ENCODE measurements around the gene FGF14.

FGF14 gene

DNA sequence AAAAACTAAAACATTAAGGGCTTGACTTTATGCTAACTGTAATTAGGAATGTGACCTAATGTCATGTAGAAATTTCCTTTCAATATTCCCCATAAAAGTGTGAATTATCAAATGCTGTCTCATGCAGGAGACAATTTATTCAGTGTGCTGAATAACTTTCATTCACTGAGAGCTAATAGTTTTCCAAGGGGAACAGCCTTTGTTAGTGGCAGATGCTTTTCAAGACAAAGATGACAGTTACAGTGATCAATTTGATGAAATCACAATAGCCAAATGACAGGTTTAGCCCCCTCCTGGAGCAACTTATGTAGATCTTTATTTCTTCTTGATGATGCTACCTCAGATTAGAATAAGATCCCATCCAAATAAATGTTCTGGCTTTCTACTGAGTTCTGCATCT lies 673.8 kb downstream of the FGF14 start:
- Histone ChIP-seq H3K4me2 (ENCODE audit: low read length) (no peak overlapping the region), H4K20me1 (ENCODE audit: insufficient read depth, low read length) (no peaks in the 10 kb centered on the region), H3K27me3 (ENCODE audit: low read depth, low read length) (peaks cover 3% of the 10 kb centered on the region; the same call in 1 of the 2 replicates), H3K9ac (ENCODE audit: low read length) (no peak overlapping the region), H3K27ac (ENCODE audit: low read length) (no peak overlapping the region), H2AFZ (ENCODE audit: low read depth, low read length) (no peak overlapping the region), H3K4me3 (ENCODE audit: low read length) (no peak overlapping the region), H3K9me3 (ENCODE audit: insufficient read depth, low read length) (no peaks in the 10 kb centered on the region), H3K36me3 (replicated peaks; ENCODE audit: low read depth, low read length) (no peaks in the 10 kb centered on the region), H3K79me2 (ENCODE audit: low read length) (no peaks in the 10 kb centered on the region), H3K4me1 (ENCODE audit: low read length) (no peaks in the 10 kb centered on the region)
- no peak for TF ChIP-seq EZH2phosphoT487 (IDR thresholded peaks at IDR 0.05; ENCODE audit: low read depth)
- TF ChIP-seq, protein P1, sequence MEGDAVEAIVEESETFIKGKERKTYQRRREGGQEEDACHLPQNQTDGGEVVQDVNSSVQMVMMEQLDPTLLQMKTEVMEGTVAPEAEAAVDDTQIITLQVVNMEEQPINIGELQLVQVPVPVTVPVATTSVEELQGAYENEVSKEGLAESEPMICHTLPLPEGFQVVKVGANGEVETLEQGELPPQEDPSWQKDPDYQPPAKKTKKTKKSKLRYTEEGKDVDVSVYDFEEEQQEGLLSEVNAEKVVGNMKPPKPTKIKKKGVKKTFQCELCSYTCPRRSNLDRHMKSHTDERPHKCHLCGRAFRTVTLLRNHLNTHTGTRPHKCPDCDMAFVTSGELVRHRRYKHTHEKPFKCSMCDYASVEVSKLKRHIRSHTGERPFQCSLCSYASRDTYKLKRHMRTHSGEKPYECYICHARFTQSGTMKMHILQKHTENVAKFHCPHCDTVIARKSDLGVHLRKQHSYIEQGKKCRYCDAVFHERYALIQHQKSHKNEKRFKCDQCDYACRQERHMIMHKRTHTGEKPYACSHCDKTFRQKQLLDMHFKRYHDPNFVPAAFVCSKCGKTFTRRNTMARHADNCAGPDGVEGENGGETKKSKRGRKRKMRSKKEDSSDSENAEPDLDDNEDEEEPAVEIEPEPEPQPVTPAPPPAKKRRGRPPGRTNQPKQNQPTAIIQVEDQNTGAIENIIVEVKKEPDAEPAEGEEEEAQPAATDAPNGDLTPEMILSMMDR (IDR thresholded peaks at IDR 0.05; ENCODE audit: low read depth, low read length), result no peak

DNA sequence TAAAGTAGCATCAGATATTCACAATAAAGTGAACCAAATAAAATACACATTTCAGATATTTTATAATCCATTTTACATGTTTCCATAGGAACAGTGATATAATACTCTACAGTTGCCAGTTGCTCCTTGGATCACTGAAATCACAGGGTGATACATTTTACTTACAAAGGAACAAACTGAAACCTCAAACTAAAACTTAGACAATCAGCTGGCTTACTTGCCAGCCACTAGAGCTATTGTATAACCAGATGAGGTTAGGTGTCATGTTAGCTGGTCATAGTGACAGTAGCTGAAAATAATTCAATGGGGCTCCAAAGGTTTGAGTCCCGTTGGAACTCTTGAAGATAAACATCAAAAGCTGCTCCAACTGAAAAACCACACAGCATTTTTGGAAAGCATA lies 674.7 kb downstream of the FGF14 start:
- H4K20me1 ChIP-seq (ENCODE audit: insufficient read depth, low read length), result no peaks in the 10 kb centered on the region
- no peak overlapping the region for H3K4me3 ChIP-seq (ENCODE audit: low read length)
- no peak overlapping the region for H3K9ac ChIP-seq (ENCODE audit: low read length)
- no peak overlapping the region for H3K4me2 ChIP-seq (ENCODE audit: low read length)
- H2AFZ ChIP-seq (ENCODE audit: low read depth, low read length), result no peak overlapping the region
- no peaks in the 10 kb centered on the region for H3K9me3 ChIP-seq (ENCODE audit: insufficient read depth, low read length)
- H3K27me3 ChIP-seq (ENCODE audit: low read depth, low read length), result peaks cover 3% of the 10 kb centered on the region; the same call in 1 of the 2 replicates
- H3K36me3 ChIP-seq (replicated peaks; ENCODE audit: low read depth, low read length), result no peaks in the 10 kb centered on the region
- no peak overlapping the region for H3K27ac ChIP-seq (ENCODE audit: low read length)
- no peak for TF ChIP-seq EZH2phosphoT487 (IDR thresholded peaks at IDR 0.05; ENCODE audit: low read depth)
- TF ChIP-seq, protein P1 (IDR thresholded peaks at IDR 0.05; ENCODE audit: low read depth, low read length), result no peak
- no peaks in the 10 kb centered on the region for H3K4me1 ChIP-seq (ENCODE audit: low read length)
- H3K79me2 ChIP-seq (ENCODE audit: low read length), result no peaks in the 10 kb centered on the region

DNA sequence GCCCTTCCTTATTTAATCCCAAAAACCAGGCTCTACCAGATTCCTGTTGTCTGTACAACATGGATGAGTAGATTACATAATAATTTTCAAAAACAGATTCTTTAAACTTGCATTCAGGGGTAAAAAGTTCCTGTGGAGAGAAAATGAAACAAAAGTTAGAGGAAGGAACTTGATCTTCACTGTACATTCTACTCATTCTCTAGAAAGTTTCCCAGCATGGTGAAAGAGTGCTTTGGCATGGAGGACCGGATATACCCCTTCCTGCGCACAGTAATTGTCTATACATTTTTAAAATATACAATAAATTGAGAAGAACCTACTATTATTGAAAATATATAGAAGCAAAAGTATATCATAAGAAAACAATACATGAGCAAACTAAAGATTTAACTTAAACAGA lies 675.2 kb downstream of the FGF14 start:
- no peaks in the 10 kb centered on the region for H3K79me2 ChIP-seq (ENCODE audit: low read length)
- no peak overlapping the region for H3K9ac ChIP-seq (ENCODE audit: low read length)
- H3K27ac ChIP-seq (ENCODE audit: low read length), result no peak overlapping the region
- peak overlapping the region; percentile 16; the same call in 1 of the 2 replicates for H3K4me2 ChIP-seq (ENCODE audit: low read length)
- H3K4me3 ChIP-seq (ENCODE audit: low read length), result no peak overlapping the region
- H3K27me3 ChIP-seq (ENCODE audit: low read depth, low read length), result peaks cover 3% of the 10 kb centered on the region; the same call in 1 of the 2 replicates
- no peaks in the 10 kb centered on the region for H3K36me3 ChIP-seq (replicated peaks; ENCODE audit: low read depth, low read length)
- no peaks in the 10 kb centered on the region for H4K20me1 ChIP-seq (ENCODE audit: insufficient read depth, low read length)
- H2AFZ ChIP-seq (ENCODE audit: low read depth, low read length), result no peak overlapping the region
- no peaks in the 10 kb centered on the region for H3K4me1 ChIP-seq (ENCODE audit: low read length)
- no peaks in the 10 kb centered on the region for H3K9me3 ChIP-seq (ENCODE audit: insufficient read depth, low read length)
- TF ChIP-seq, protein P1 (IDR thresholded peaks at IDR 0.05; ENCODE audit: low read depth, low read length), result no peak
- no peak for TF ChIP-seq EZH2phosphoT487 (IDR thresholded peaks at IDR 0.05; ENCODE audit: low read depth)

DNA sequence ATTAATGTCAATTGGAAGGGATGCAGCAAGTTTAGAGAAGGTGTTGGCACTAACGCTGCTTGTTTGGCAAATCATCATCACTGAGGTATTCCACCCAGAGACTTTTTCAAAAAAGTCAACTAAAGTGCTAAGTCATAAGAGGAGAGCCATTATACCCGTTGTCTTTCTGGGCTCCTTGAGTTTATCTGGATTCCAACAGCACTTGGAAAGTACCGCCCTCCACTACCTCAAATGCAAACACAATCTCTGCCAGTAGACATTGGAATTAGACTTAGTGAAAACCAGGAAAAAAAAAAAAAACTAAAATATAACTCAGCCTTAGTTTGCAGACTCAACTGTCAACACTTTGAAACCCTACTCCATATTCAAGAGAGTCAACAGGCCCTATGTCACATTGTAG lies 683.4 kb downstream of the FGF14 start:
- no peaks in the 10 kb centered on the region for H3K36me3 ChIP-seq (replicated peaks; ENCODE audit: low read depth, low read length)

More for the DNA sequence above, 683.4 kb downstream of the FGF14 start:
- Histone ChIP-seq H3K4me2 (ENCODE audit: low read length) (no peak overlapping the region), H3K9me3 (ENCODE audit: insufficient read depth, low read length) (no peaks in the 10 kb centered on the region), H4K20me1 (ENCODE audit: insufficient read depth, low read length) (no peaks in the 10 kb centered on the region), H3K4me1 (ENCODE audit: low read length) (no peaks in the 10 kb centered on the region), H3K79me2 (ENCODE audit: low read length) (no peaks in the 10 kb centered on the region), H3K27ac (ENCODE audit: low read length) (no peak overlapping the region), H3K27me3 (ENCODE audit: low read depth, low read length) (no peaks in the 10 kb centered on the region), H2AFZ (ENCODE audit: low read depth, low read length) (no peak overlapping the region), H3K9ac (ENCODE audit: low read length) (no peak overlapping the region), H3K4me3 (ENCODE audit: low read length) (no peak overlapping the region)
- no peak for TF ChIP-seq EZH2phosphoT487 (IDR thresholded peaks at IDR 0.05; ENCODE audit: low read depth)
- TF ChIP-seq, protein P1 (IDR thresholded peaks at IDR 0.05; ENCODE audit: low read depth, low read length), result no peak
